ENCODE results near the gene UBE2J2.
A peak's percentile ranks its signal among the peaks of the same experiment; 100 is the strongest.

Gene UBE2J2

DNA sequence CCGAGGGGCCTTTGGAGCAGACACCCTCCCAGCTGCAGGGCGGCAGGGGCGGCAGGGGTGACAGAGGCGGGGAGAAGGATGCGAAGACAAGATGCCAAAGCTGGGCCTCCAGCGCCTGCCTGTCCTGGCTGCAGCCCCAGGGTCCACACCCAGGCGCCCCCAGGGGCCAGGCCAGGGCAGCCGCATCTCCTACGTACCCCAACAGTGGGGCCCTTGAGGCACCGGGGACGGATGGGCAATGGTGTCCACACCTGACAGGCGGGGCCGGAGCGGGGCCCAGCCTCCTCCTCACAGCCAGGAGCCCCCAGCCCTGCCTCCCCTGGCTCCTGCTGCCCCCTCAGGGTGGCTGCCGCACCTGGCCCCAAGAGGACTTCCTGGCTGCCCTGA lies 34.4 kb downstream of the UBE2J2 start:
- no peak for DNase-seq

DNA sequence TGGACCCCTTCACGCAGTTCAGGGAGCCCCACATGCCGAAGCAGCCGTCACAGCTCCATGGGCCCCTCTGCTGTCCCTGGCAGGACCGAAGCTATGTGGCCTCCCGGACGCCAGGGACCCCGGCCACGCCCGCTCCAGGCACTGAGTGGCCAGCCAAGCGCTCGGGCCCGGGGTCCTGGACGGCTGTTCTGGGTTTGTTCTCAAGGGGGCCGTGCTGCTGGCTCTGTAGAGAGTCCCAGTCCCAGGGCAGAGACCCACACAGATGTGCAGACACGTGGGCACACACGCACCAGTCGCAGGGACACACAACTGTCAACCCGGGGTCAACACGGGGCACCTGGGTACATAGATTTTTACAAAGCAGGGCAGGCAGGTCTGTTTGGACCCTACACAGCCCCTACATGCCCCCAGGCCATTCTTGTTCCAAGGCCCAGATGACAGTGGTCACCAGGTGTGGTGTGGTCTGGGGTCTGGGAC lies 34.9 kb downstream of the UBE2J2 start:
- DNase-seq, result no peak

DNA sequence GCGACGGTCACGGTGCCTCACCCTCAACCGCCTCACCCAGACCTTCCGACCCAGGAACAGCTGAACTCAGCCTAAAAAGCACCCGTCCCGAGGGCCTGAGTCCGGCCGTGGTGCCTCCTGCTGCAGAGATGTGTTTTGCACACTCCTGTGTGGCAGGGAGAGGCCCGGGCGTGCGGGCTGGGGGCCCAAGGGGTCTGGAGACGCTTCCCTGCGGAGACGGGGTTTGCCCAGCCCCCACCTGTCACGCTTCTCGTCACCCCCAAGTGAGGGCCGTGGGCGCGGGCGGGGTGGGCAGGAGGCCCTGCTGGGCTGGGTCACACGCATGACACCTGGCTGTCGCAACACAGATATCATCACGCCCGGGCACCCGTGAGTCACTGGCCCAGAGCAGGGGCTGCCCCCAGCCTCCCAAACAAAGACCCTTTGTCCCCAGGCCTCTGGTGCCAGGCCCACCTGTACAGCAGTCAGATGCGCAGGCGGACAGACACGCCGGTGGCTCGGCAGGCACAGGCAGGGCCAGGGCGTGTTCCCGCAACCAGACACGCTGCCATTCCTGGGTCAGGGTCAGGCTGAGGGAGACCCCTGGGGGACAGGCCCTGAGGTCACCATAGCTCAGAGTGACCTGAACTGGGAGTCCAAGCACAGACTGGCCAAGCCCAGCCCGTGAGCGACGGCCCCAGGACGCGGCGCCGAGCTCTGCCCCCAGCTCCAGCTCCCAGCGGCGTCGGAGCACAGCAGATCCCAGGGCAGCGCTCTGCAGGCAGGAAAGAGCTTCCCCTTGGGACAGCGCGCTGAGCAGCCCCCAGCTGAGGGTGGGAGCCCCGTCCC lies 35.6 kb downstream of the UBE2J2 start:
- no peak for DNase-seq

DNA sequence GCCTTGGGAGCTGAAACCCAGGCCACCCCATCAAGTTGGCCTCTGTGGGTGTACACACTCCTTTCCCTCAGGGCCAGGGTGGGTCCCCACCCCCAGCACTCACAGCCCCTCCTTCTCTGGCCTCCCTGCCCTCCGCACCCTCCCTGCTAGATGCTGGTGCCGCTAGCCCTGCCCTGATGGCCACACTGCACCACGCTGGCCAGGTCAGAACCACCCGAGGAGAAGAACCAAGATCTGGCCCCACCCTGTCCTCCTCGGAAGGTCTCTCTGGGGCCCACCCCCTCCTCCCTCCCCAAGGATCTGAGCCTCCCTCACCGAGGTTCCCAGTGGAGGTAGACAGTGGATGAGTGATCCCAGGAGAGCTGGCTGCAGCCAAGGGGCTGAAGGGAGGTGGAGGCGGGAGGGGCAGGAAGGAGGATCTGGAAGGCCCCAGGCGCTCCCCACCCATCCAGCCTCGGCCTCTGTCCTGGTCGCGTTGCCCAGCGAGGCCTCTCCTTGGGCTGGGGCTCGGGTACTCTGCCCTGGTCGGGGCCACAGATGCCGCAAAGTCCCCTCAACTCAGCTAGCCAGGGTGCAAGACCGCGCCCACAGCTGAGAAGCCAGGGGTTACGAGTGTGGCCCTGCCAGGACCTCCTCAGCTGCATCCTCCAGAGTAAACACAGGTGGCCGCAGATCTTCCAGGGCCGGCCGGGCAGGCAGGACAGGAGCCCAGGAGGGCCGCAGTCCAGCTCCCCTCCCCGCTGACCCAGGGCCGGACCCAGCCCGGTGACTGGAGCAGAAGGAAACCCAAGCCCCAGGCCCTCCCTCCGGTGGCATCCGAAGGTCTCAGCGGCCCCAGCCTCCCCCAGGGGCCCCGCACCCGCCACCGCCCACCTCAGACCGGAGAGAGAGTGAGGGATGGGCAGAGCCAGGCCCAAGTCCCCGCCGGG lies 36.4 kb downstream of the UBE2J2 start:
- no peak for DNase-seq

DNA sequence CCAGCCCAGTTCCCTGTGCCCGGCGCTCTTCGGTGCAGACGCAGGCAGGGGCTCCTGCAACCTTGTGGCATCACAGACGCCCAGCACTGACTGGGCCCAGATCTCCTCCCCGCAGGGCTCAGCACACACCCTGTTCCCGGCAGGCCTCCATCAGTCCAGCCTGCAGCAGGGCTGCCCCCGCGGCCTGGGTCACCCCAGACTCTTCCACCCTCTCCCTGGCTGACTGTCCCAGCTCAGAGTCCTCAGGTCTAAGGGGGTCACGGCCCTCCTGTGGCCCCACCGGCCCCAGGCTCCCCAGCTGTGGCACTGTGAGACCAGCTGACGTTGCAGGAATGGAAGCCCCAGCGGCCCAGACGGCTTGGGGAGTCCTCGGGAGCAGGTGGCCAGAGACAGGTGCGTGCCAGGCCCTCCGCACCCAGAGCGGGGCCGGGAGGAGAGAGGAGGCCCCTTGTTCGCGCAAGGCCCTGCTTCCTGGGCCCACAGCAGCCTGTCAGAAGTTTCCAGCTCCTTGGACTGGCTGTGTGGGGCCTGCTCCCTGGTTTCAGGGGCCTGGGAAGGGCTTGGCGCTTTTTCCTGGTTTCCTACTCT lies 37.4 kb downstream of the UBE2J2 start:
- DNase-seq, result no peak

DNA sequence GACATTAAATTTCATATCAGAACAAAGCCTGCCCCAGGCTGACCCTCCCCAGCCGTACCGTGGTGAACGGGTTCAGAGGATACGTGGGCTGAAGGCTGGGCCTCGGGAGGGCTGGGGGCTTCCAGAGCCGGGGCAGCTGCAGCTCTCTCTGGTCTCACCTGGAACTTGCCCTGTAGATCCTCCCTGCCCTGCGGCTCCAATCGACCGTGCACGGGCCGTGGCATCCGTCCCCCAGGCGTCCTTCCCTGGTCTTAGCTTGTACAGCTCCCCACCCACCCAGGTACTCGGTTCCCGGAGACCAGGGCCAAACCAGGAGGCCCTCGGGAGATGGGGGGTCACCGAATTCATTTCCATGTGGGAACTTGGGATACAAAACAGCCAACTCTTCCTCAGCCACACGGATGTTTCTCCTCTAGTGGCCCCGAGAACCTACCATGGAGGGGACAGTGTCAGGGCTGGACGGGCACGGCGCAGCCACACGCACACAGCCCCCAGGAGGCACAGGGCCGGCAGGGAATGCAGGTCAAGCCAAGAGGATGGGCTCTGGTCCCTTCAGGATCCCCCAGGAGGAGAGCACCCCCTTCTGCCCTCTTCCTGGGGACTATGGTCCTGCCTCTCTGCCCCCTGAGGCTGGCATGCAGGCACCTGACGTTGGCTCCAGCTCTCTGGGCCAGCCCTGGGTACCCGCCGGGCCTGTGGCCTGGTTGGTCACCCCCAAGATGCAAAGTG lies 38.5 kb downstream of the UBE2J2 start:
- DNase-seq, result no peak

DNA sequence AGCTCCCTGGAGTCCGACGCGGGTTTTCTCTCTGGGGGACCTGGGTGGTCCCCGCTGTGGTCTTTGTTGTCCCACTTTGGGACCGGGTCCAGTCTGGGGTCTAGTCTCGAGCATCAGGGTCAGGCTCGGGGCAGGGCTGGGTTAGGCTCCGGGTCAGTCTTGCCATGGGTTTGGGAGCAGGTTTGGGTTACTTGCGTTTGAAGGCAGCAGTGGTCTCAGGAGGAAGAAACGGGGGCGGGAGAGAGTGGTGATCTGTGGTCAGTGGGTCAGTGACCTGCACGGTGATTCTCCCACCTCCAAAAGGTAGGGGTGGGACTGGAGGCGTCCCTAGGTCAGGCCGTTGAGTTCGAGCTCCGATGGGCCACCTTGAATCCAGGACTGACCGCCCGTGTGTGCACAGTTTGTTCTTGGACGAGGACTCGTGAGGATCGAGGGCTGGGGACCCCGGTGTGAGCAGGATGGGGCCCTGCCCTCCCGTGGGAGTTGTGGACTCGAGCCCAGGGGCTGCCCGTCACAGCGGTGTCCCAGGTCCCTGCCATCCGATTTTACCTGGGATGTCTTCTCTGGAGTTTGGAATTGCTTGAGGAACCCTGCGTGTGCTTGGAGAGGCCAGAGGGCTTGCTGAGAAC lies 39.4 kb downstream of the UBE2J2 start:
- DNase-seq, result no peak

DNA sequence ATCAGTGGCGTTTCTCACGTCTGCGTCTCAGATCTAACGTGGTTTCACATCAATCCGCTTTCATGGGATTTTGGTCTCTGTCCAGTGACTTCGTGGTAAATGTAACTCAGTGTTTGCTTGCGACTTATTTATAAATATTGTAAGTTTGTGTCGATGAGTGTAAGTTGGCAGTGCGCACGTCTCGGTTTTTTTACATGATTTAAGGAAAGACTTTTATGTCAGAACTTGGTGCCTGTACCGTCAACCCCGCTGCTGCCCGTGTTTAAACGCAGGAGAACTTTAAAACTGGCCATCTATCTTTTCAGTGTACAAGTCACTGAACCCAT lies 40.1 kb downstream of the UBE2J2 start:
- DNase-seq, result no peak

DNA sequence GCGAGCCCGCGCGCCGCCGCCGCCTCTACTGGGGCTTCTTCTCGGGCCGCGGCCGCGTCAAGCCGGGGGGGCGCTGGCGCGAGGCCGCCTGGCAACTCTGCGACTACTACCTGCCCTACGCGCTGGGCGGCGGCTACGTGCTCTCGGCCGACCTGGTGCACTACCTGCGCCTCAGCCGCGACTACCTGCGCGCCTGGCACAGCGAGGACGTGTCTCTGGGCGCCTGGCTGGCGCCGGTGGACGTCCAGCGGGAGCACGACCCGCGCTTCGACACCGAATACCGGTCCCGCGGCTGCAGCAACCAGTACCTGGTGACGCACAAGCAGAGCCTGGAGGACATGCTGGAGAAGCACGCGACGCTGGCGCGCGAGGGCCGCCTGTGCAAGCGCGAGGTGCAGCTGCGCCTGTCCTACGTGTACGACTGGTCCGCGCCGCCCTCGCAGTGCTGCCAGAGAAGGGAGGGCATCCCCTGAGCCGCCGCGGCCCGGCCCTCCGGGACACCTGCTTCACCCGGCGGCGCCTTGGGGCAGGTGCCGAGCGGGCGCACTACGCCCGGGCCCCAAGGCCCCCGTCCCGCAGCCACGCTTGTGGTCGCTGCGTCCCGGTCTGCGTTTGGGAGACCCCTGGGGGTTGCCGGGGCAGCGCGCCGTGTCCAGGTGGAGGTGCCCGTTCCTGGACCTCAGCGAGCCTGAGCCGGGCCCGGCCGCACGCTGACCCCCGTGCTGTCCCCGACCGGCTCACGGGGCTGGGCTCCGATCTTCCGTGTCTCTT lies 40.7 kb downstream of the UBE2J2 start:
- no peak for DNase-seq

DNA sequence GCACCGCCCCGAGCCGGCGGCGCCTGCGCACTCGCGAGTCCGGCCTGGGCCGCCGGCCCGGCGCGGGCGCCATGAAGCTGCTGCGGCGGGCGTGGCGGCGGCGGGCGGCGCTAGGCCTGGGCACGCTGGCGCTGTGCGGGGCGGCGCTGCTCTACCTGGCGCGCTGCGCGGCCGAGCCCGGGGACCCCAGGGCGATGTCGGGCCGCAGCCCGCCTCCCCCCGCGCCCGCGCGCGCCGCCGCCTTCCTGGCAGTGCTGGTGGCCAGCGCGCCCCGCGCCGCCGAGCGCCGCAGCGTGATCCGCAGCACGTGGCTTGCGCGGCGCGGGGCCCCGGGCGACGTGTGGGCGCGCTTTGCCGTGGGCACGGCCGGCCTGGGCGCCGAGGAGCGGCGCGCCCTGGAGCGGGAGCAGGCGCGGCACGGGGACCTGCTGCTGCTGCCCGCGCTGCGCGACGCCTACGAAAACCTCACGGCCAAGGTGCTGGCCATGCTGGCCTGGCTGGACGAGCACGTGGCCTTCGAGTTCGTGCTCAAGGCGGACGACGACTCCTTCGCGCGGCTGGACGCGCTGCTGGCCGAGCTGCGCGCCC lies 41.4 kb downstream of the UBE2J2 start, which contains the start of gene B3GALT6:
Gene B3GALT6 (plus strand): TSS at position 30 of the 588 bp plus-strand sequence. CDS start 42 bp downstream, at position 72.
- no peak for DNase-seq

DNA sequence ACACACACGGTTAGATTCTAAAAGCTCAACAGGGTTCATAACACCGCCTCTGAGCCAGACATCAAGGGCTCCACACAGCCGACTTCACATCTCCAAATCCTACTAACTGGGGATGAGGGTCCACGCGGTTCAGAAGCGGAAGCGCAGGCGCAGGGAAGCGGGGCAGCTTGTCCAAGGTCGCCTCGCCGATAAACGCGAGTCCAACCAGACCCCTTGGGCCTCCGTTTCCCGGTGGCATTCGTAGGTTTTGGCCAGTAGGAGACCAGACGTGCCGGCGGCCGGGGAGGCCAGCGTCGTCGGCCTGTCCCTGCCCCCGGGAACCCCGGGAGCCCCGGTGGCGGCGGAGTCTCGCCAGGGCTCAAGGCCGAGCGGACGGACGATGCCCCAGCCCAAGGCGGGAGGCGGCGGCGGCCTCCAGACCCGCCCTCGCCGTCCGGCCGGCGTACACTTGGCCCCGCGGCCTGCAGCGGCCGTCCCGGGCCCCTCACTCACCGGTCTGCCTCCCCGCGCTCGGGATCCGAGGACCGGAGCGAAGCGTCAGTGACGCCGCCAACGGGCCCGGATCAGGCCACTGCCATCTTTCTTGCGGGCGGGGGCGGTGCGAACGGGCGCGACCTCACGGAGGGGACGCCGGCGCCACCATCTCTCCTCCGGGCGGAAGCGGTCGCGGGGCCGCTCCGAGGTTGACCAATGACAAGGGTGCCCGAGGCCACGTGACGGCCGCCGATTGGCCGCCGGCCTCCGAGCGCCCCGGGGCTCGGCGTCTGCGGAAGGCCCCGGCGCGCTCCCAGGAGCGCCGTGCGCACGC lies 42.0 kb downstream of the UBE2J2 start, which contains the start of gene SDF4:
Gene SDF4 (minus strand): TSS at position 602 of the 808 bp plus-strand sequence. CDS start 3,229 bp downstream, outside the sequence.
- peak; percentile 57 for DNase-seq

DNA sequence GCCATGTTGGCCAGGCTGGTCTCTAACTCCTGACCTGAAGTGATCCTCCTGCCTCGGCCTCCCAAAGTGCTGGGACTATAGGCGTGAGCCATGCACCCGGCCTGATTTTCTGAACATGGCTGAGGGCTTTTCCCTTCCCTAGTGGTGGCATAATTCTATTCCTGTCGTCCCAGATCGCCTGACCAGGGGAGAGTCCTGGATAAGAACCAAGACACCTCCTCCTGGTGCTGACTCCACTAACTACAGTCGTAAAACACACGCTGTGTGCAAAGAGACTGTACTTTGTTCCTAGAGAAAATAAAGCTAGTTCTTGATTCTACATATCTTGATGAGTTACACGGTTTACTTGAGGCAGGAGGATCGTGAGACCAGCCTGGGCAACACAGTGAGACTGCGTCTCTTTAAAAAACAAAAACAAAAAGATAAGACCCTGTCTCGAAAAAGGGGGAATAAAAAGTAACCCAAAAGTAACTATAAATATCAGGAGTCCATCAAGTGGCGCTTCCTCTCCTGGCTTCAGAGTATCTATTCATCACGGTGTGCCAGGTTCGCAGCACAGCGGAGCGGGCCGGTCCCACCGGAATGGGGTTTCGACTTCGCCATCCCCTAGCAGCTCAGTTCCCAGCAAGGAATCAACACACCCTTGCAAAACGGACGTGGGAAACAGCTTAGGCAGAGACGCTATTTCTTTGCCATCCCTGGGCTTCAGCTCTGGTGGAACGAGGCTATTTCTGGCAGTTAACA lies 42.8 kb downstream of the UBE2J2 start:
- DNase-seq, result no peak

DNA sequence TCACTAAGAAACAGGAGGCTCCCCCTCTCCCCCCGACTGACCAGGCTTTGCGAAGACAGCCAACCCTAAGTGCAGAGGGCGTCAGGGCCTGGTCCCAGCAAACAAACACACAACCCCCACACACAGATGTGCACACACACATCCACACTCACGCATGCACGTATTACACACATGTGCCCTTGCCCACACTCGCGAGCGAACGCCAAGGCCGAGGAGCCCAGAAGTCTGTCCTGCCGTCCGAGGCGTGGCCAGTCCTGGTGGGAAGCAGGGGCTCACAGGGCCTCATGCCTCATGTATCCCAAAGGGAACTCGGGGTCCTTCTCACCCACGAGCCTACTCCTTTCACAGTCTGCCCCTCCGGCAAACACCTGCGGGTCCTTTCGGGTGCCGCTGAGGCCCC lies 43.9 kb downstream of the UBE2J2 start:
- DNase-seq, result no peak

DNA sequence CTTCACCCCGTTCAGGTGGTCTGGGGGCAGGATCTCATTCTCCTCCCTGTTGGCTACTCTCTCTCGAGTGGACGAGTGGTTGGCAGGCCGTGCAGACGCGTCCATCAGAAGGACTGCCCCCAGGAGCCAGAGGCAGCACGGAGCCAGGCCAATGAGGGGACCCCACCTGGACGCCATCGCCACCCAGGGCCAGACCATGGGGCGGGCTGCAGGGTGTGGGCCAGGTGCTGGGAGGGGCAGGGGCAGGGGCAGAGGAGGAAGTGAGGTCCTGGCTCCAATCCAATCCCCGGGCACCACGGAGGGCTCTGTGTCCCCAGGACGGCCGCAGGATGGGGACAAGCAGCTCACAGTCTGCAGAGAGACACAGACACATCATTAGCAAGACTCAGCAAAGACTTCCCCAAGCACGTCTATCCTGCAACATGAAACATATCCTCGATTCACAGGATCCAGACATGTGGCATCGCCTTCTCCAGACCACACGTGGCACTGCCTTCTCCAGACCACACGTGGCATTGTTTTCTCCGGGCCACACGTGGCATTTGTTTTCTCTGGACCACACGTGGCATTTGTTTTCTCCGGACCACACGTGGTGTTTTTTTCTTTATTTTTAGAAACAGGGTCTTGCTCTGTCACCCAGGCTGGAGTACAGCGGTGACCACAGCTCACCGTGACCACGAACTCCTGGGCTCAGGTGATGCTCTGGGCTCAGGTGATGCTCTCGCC lies 44.9 kb downstream of the UBE2J2 start:
- no peak for DNase-seq

DNA sequence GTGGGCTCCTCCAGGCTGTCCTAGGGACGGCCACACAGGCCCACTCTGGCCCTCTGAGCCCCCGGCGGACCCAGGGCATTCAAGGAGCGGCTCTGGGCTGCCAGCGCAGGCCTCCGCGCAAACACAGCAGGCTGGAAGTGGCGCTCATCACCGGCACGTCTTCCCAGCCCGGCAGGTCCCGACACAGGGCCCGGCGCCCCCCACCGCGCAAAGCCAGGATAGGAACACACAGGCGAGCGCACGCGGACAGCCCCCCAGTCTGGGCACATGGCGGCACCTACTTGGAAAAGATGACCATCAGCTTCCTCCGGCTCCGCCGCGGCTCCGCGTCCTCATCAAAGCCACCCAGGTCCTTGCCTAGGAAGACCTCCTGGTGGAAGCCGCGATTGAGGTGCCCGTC lies 45.5 kb downstream of the UBE2J2 start:
- DNase-seq, result no peak

DNA sequence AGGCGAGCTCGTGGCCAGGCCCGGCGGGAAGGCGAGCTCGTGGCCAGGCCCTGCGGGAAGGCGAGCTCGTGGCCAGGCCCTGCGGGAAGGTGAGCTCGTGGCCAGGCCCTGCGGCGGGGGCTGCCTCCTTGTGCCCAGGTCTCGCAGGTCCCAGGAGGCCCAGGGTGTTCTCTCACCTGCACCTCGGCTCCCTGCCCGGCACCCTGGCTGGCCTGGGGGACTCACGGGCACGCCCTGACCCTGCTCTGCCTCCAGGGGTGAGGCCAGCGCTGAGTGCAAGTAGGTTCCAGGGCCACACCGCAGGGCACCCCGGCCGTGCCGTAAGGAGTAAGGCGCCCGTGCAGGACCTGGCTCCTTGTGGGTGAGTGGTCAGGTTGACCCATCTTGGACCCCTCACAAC lies 46.3 kb downstream of the UBE2J2 start:
- DNase-seq, result no peak

DNA sequence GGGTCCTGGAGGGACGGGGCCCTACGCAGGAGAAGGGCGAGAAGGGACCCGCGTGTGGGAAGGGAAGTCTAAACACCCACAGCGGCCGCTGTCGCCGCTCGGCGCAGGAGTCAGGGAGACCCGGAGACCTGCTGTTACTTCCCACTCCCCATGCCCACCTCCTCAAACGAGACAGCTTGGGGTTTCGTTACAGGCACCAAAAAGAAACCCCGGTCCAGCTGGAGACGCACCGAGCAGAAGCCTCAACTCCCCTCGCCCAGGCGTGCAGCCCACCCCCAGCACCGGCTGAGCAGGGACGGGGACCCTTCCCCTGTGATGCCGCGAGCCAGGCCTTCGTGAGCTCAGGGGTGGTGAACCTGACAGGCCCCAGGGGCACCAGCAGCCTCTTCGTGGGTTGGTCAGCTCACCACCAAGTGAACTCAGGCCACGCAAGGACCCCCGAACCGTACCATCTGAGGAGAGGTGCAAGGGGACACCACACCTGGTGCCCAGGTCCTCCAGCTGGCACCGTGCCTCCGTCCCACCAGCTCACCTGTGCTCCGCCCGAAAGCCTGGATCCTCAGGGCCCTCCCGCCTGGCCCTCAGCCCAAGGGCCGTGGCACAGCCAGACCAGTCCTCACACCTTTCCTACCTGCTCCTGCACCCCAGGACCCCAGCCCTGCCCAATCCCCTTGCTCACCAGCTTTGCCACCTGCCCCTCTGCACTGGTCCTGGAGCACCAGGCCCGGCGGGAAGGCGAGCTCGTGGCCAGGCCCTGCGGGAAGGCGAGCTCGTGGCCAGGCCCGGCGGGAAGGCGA lies 46.9 kb downstream of the UBE2J2 start:
- DNase-seq, result no peak

DNA sequence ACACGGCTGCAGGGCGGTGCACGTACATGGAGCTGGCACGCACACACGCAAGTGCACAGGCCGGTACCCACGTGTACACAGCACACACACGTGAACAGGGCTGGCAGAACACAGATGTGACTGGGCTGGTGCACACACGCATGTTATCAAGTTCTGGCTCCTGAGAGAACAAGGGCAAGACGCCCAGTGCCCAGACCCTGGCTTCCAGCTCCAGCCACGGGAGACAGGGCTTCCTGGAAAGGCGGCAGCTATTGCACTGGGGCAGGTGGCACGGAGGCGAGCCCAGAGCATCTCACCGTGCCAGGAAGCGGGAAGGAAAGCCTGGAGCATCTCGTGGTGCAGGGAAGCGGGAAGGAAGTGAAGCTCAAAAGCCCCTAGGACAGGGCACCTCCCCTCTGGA lies 47.7 kb downstream of the UBE2J2 start:
- DNase-seq, result no peak
